GM18502 (cell line): Measurements from ENCODE around the gene TICRR.
"Not testable (repeated sequence)": the region's sequence is repeated elsewhere in the genome, so short reads cannot be mapped to it uniquely, and the experiment has no call there.

Experiments
- ATAC-seq: cut with Tn5 transposase; IDR thresholded peaks from one replicate; pipeline ENCODE4 v1.9.1; 2021; ENCODE audit warnings: mild to moderate bottlenecking; ENCODE audit not compliant: unreplicated experiment, poor library complexity

The TICRR gene, protein sequence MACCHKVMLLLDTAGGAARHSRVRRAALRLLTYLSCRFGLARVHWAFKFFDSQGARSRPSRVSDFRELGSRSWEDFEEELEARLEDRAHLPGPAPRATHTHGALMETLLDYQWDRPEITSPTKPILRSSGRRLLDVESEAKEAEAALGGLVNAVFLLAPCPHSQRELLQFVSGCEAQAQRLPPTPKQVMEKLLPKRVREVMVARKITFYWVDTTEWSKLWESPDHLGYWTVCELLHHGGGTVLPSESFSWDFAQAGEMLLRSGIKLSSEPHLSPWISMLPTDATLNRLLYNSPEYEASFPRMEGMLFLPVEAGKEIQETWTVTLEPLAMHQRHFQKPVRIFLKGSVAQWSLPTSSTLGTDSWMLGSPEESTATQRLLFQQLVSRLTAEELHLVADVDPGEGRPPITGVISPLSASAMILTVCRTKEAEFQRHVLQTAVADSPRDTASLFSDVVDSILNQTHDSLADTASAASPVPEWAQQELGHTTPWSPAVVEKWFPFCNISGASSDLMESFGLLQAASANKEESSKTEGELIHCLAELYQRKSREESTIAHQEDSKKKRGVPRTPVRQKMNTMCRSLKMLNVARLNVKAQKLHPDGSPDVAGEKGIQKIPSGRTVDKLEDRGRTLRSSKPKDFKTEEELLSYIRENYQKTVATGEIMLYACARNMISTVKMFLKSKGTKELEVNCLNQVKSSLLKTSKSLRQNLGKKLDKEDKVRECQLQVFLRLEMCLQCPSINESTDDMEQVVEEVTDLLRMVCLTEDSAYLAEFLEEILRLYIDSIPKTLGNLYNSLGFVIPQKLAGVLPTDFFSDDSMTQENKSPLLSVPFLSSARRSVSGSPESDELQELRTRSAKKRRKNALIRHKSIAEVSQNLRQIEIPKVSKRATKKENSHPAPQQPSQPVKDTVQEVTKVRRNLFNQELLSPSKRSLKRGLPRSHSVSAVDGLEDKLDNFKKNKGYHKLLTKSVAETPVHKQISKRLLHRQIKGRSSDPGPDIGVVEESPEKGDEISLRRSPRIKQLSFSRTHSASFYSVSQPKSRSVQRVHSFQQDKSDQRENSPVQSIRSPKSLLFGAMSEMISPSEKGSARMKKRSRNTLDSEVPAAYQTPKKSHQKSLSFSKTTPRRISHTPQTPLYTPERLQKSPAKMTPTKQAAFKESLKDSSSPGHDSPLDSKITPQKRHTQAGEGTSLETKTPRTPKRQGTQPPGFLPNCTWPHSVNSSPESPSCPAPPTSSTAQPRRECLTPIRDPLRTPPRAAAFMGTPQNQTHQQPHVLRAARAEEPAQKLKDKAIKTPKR (N-terminal part only)

DNA sequence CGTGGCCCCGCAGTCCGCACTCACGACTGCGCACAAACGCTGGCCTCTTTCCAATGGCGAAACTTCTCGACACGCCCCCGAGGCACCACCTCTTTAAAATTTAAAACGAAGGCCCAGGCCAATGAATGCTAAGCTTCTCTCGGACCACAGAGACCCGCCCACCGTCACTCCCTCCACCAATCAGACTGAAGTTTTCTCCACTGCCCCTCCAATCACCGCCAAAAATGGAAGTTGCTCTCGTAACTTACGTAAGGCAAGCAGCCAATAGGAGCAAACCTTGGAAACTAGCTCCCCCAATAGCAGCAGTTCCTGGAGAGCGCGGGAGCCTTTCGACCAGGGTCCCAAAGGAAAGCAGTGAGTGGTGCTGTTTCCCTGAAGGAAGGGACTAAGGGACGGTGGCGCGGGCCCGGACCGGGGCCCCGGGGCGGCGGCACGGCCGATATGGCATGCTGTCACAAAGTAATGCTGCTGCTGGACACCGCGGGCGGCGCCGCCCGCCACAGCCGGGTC lies at the start of gene TICRR:
TICRR (plus strand) TSS at position 324 of the 510 bp plus-strand sequence; CDS start at position 442, 118 bp downstream.
- peak; percentile 97 for ATAC-seq

GRCh38 chr15:89526181-89526580 lies 49.1 kb upstream of the TICRR start:
- ATAC-seq = no peak

- no peak for ATAC-seq
Measured at GRCh38 chr15:89526601-89527441, 48.4 kb upstream of the TICRR start.

DNA sequence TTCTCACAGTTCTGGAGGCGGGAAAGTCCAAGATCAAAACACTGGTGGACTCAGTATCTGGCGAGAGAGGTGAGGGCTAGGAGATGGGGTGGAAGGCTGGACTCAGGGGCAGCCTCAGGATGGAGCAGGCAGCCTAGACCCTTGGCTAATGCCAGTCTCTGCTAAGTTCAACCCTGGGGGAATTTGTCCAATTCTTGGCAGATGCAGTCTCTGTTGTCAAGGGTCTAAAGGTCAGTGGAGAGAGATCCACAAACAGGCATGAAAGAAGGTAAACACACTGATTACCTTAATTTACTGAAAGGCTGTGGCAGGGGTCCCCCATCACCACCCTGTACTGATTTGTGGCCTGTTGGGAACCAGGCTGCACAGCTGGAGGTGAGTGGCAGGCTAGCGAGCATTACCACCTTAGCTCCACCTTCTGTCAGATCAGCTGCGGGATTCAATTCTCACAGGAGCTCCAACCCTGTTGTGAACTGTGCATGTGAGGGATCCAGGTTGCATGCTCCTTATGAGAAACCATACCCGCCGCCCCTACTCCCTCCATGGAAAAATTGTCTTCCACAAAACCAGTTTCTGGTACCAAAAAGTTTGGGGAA lies 46.4 kb upstream of the TICRR start:
- no peak for ATAC-seq

DNA sequence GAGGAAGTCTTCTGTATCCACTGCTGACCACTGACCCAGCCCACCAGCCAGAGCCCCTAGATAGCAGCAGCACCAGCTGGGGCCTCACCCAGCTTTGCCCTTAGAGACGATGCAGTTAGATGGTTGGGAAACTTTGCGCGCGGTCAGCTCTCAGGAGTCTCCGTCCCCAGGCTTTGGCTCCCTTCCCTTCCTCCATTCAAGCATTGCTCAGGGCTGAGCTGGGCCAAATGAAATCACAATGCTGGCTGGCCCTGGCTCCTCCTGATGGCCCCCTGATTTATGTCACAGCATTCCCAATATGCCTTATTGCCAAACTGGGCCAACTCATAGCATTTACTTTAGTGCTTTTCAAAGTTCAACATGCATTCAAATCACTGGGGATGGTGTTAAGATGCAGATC lies 44.3 kb upstream of the TICRR start:
- ATAC-seq = no peak

GRCh38 chr15:89531796-89532537 lies 43.3 kb upstream of the TICRR start:
- ATAC-seq = no peak

- no peak for ATAC-seq
Measured at GRCh38 chr15:89533861-89534544, 41.3 kb upstream of the TICRR start.

- ATAC-seq = no peak
Measured at GRCh38 chr15:89539027-89539426, 36.2 kb upstream of the TICRR start.

- ATAC-seq = no peak
Measured at GRCh38 chr15:89542369-89542768, 32.9 kb upstream of the TICRR start.

- no peak for ATAC-seq
Measured at GRCh38 chr15:89543389-89543788, 31.9 kb upstream of the TICRR start.

DNA sequence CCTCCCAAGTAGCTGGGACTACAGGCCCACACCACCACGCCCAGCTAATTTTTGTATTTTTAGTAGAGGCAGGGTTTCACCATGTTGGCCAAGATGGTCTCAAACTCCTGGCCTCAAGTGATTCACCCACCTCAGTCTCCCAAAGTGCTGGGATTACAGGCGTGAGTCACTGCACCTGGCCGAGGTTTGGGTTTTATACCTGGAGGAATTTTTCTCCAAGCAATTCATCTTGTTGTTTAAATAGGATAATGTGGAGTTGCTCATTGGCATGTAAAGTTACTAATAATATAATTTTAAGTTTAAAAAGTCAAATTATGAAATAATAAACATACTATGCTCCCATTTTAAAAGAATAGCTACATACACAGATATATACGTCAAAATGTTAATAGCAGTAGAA lies 26.1 kb upstream of the TICRR start:
- not testable (repeated sequence) for ATAC-seq

GRCh38 chr15:89550427-89550826 lies 24.8 kb upstream of the TICRR start:
- ATAC-seq = no peak

- peak; percentile 63 for ATAC-seq
Measured at GRCh38 chr15:89551550-89551949, 23.7 kb upstream of the TICRR start.

- no peak for ATAC-seq
Measured at GRCh38 chr15:89553632-89554031, 21.6 kb upstream of the TICRR start.

- ATAC-seq = no peak
Measured at GRCh38 chr15:89554247-89554646, 21.0 kb upstream of the TICRR start.

DNA sequence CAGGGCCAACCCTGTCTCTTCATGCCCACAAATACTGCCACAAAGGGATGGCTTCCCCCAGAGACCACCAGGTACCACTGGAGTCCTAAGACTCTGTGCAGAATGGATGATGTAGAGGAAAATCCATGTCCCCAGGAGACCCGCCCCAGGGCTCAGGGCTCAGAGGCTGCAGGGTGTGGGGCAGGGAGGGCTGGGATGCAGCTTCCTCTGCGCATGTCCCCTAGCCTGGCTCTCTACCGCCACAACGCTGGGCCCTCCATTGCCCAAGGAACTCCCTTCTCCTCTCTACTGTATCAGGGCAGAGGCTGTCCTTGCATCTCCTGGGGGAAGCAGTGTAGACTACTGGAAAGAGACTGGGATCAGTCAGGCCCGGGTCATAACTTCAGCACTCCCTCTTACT lies 19.5 kb upstream of the TICRR start:
- no peak for ATAC-seq

GRCh38 chr15:89556413-89557262 lies 18.6 kb upstream of the TICRR start:
- no peak for ATAC-seq
